ENCODE results near the gene CNTNAP4.

The CNTNAP4 gene

DNA sequence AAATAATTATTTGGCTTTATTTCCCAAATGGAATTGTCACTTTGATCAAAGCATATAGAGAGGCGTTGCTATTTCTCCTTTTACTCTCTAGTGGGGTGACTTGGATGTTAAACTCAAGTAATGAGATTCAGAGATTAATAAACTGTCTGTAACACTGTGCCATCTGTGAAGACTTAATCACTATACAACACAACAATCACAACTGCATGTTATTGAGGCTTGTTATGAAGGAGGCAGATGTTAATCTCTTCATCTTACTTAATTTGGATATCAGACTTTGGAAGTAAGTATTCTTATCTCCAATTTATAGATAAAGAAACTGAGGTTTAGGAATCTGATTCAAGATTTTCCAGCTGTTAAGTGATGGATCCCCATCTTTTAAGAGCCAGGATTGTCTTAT, 132.5 kb downstream of the CNTNAP4 start:
- DNase-seq = no peak

DNA sequence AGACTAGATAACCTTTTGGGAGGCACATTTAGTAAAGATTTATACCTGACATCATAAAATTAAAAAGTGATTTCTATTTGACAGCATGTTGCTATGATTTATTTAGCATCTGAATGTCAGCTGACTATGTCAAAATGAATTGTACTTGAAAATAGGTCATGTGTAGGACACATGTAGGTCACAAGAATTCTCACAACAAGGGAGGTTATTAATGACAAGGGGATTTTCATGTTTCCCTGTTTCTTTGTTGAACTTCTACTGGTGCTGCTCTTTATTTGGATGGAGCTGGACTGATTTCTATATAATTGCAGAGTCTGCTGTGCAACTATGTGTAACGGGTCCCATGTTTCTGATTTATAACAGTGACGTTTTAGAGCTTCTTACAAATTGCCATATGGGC, 144.4 kb downstream of the CNTNAP4 start:
- no peak for DNase-seq

- DNase-seq = no peak
Measured at GRCh38 chr16:76428858-76429257, 151.7 kb downstream of the CNTNAP4 start.

GRCh38 chr16:76441391-76441790, 164.2 kb downstream of the CNTNAP4 start:
- no peak for DNase-seq

DNA sequence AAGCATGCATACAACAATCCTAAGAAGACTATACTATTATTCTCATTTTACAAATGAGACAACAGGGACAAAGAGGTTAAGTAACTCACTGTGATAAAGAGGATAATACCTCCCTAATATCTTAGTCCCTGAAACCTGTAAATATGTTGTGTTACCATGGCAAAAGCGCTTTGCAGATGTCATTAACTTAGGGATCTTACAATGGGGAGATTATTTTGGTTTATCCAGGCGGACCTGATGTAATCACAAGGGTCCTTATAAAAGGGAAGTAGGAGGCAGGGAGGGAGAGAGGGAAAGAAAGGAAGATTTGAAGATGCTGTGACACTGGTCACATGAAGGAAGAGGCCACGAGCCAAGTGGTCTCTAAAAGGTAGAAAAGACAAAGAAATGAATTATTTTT, 164.7 kb downstream of the CNTNAP4 start:
- no peak for DNase-seq

- DNase-seq = no peak
Measured at GRCh38 chr16:76443973-76444372, 166.8 kb downstream of the CNTNAP4 start.

DNA sequence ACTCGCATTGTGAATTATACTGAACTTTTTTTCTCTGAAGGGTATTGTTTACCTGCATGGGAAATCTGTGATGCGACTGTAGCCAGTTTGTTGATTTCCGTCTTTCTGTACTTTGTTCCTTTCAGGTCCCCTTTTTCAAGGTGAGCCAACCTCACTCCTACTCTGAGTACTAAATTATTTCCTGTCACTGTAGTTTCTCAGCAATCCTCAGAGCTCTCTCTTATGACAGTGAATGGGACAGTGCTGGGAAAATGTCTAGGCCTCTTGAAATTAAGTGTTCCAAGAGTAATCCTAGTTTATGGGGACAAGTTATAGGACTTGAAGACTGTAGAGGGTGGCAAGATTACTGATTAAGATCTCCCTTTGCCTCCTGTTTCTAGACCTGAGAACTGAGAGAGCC, 167.6 kb downstream of the CNTNAP4 start:
- no peak for DNase-seq

- no peak for DNase-seq
Measured at GRCh38 chr16:76445815-76446214, 168.6 kb downstream of the CNTNAP4 start.

- DNase-seq = no peak
Measured at GRCh38 chr16:76446251-76446650, 169.1 kb downstream of the CNTNAP4 start.

- no peak for DNase-seq
Measured at GRCh38 chr16:76450890-76451289, 173.7 kb downstream of the CNTNAP4 start.

- DNase-seq = no peak
Measured at GRCh38 chr16:76455257-76455656, 178.1 kb downstream of the CNTNAP4 start.

DNA sequence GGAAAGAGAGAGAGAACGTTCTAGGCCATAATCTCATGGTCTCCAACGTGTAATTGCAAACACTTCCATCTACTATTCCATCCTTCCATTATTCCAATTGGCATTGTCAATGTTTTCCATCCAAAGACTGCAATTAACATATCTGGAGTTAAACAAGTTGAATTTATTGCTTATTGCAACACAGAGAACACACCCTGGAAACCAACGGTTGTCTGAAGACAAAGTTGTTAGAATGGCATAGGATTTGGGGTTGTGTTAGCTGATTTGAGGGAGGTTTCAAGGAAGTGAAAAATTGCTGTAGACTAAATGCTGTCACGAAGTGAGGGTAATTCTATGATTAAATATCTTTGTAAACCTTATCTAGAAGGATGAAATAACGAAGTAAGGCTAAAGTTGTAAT, 178.8 kb downstream of the CNTNAP4 start:
- DNase-seq = no peak

GRCh38 chr16:76459111-76459510, 181.9 kb downstream of the CNTNAP4 start:
- DNase-seq = no peak

GRCh38 chr16:76461836-76462235, 184.6 kb downstream of the CNTNAP4 start:
- no peak for DNase-seq

GRCh38 chr16:76464955-76465620, 187.9 kb downstream of the CNTNAP4 start:
- DNase-seq = no peak

- DNase-seq = no peak
Measured at GRCh38 chr16:76466871-76467270, 189.7 kb downstream of the CNTNAP4 start.

- no peak for DNase-seq
Measured at GRCh38 chr16:76474048-76474447, 196.8 kb downstream of the CNTNAP4 start.

DNA sequence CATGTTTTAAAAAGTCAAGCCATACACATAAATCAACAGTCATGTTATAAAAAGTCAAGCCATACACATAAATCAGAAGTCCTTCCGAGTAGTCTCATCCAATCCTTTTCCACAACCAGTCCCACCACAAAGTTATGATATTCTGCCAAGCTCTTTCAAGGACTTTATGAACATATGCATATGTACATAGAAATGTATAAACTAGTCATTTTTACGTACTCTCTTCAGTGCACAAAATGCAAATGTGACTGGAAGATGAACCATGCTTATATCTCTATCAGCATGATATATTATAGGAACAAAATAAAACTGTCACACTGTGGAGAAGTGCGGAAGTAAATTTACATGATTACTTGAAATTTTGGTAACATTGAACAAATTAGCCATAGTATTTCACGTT, 200.9 kb downstream of the CNTNAP4 start:
- DNase-seq = no peak

DNA sequence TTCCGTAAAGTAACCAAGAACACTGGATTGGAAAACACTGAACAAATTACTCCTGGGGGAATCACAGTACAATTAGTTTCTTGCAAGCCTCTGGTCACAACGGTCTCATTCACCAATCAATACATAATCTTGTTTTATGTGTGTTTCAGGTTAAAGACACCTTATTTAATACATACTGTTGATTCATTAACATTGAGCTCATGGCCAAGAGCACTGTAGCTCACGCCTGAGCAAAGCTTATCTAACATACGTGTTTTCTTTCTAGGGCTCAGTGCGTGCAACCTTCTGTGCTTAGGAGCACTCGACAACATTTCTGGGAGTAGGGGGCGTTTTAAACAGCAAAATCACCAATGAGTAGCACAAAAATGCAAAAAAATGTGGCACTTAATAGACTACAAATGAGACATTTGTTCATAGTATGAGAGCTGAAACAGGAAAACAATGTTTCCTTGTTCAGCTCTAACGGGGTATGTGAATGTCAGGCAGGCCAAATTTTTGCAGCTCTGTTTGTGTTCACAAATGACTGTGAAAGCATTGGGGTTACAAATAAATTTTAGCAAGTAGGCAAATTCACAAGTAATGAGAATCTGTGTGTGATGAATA, 206.2 kb downstream of the CNTNAP4 start:
- DNase-seq = no peak

GRCh38 chr16:76484020-76484419, 206.8 kb downstream of the CNTNAP4 start:
- DNase-seq = no peak

- no peak for DNase-seq
Measured at GRCh38 chr16:76486740-76487139, 209.5 kb downstream of the CNTNAP4 start.

- no peak for DNase-seq
Measured at GRCh38 chr16:76487411-76488064, 210.3 kb downstream of the CNTNAP4 start.

DNA sequence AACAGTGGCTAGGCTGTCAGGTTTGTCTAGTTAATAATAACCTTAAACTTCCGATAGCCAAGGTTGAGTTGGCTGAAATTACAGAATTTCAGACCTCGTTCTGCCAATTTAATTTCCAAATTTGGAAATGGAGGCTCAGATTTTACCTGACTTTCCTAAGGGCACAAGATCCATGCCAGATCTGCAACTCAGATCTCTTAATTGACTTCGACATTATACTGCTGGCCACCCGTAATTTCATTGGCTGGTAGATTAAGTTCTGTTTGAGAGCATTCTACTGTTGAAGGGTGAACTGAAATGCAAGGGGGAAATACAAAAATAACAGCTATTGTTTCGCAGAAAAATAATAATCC, 210.8 kb downstream of the CNTNAP4 start:
- DNase-seq = no peak

GRCh38 chr16:76490036-76490639, 212.9 kb downstream of the CNTNAP4 start:
- DNase-seq = no peak

All from Kasumi-1 (cell line).